Type B pancreatic cell (in vitro differentiated cells): Measurements from ENCODE around the gene HAVCR2. TPM values are rescaled to one million over a fixed set of nuclear protein-coding genes. Genes with fewer than 3 reads are reported as not detected.

Experiments used
- DNase-seq: peaks from one replicate; pipeline ENCODE4 v3.0.0; 2021; ENCODE audit warnings: mixed read lengths; ENCODE audit not compliant: unreplicated experiment; ENCODE audit errors: extremely low spot score
- H3K27ac Mint-ChIP-seq: 2 replicates; pipeline ENCODE4 v1.8.0; 2021; ENCODE audit warnings: mild to moderate bottlenecking, mixed read lengths
- H3K27me3 Mint-ChIP-seq: 2 replicates; pipeline ENCODE4 v1.8.0; 2021; ENCODE audit warnings: mixed read lengths
- H3K36me3 Mint-ChIP-seq: 2 replicates; pipeline ENCODE4 v1.8.0; 2021; ENCODE audit warnings: mixed read lengths
- H3K4me1 Mint-ChIP-seq: one replicate; pipeline ENCODE4 v1.8.0; 2021; ENCODE audit warnings: mixed read lengths; ENCODE audit not compliant: unreplicated experiment
- H3K4me3 Mint-ChIP-seq: 2 replicates; pipeline ENCODE4 v1.8.0; 2021; ENCODE audit warnings: mild to moderate bottlenecking, mixed read lengths
- H3K9me3 Mint-ChIP-seq: 2 replicates; pipeline ENCODE4 v1.8.0; 2021; ENCODE audit warnings: mixed read lengths
- CTCF ChIP-seq: fragments of 200-600 bp; sonication (generic); conservative IDR thresholded peaks from 2 replicates; pipeline ENCODE4 v1.5.0; 2021; ENCODE audit warnings: antibody characterized with exemption, mild to moderate bottlenecking
- total RNA-seq: library from RNA; stranded (reverse); gene quantifications from 2 replicates; pipeline ENCODE4 v1.2.1, GENCODE V29; 2021; ENCODE audit warnings: low replicate concordance

The HAVCR2 gene
- total RNA-seq, 1 donor from 2014 or later, result 0.29 TPM

GRCh38 chr5:157121709-157122108, 12.9 kb upstream of the HAVCR2 start:
- no peaks in the 10 kb centered on the region for H3K9me3 Mint-ChIP-seq
- no peaks in the 10 kb centered on the region for H3K4me1 Mint-ChIP-seq

GRCh38 chr5:157120102-157120501, 11.3 kb upstream of the HAVCR2 start:
- H3K4me1 Mint-ChIP-seq, result no peaks in the 10 kb centered on the region
- H3K27ac Mint-ChIP-seq, result no peak overlapping the region
- no peaks in the 10 kb centered on the region for H3K27me3 Mint-ChIP-seq
- no peak for TF ChIP-seq CTCF
- H3K4me3 Mint-ChIP-seq, result no peak overlapping the region
- no peaks in the 10 kb centered on the region for H3K9me3 Mint-ChIP-seq
- no peak for DNase-seq
- H3K36me3 Mint-ChIP-seq, result no peaks in the 10 kb centered on the region

More at GRCh38 chr5:157121709-157122108, 12.9 kb upstream of the HAVCR2 start:
- no peak for TF ChIP-seq CTCF
- no peaks in the 10 kb centered on the region for H3K36me3 Mint-ChIP-seq
- H3K4me3 Mint-ChIP-seq, result no peak overlapping the region
- no peak overlapping the region for H3K27ac Mint-ChIP-seq
- DNase-seq, result no peak
- no peaks in the 10 kb centered on the region for H3K27me3 Mint-ChIP-seq

GRCh38 chr5:157116483-157116954, 7.7 kb upstream of the HAVCR2 start:
- no peak for TF ChIP-seq CTCF
- no peaks in the 10 kb centered on the region for H3K36me3 Mint-ChIP-seq
- no peaks in the 10 kb centered on the region for H3K4me1 Mint-ChIP-seq
- no peaks in the 10 kb centered on the region for H3K27me3 Mint-ChIP-seq
- no peaks in the 10 kb centered on the region for H3K9me3 Mint-ChIP-seq
- DNase-seq, result no peak
- no peak overlapping the region for H3K27ac Mint-ChIP-seq
- H3K4me3 Mint-ChIP-seq, result no peak overlapping the region

GRCh38 chr5:157115502-157115901, 6.7 kb upstream of the HAVCR2 start:
- H3K27ac Mint-ChIP-seq, result no peak overlapping the region
- H3K27me3 Mint-ChIP-seq, result no peaks in the 10 kb centered on the region
- no peak overlapping the region for H3K4me3 Mint-ChIP-seq
- no peak for TF ChIP-seq CTCF
- no peaks in the 10 kb centered on the region for H3K36me3 Mint-ChIP-seq
- H3K4me1 Mint-ChIP-seq, result no peaks in the 10 kb centered on the region
- no peaks in the 10 kb centered on the region for H3K9me3 Mint-ChIP-seq
- no peak for DNase-seq

- H3K27ac Mint-ChIP-seq, result no peak overlapping the region
- no peaks in the 10 kb centered on the region for H3K36me3 Mint-ChIP-seq
- H3K9me3 Mint-ChIP-seq, result no peaks in the 10 kb centered on the region
- no peaks in the 10 kb centered on the region for H3K4me1 Mint-ChIP-seq
- no peak for DNase-seq
- H3K27me3 Mint-ChIP-seq, result no peaks in the 10 kb centered on the region
- no peak for TF ChIP-seq CTCF
- no peak overlapping the region for H3K4me3 Mint-ChIP-seq
Observed at GRCh38 chr5:157115012-157115411, 6.2 kb upstream of the HAVCR2 start.

GRCh38 chr5:157113002-157113401, 4.2 kb upstream of the HAVCR2 start:
- DNase-seq, result no peak
- H3K4me1 Mint-ChIP-seq, result no peaks in the 10 kb centered on the region
- H3K27me3 Mint-ChIP-seq, result no peaks in the 10 kb centered on the region
- H3K36me3 Mint-ChIP-seq, result no peaks in the 10 kb centered on the region
- H3K4me3 Mint-ChIP-seq, result no peak overlapping the region
- no peaks in the 10 kb centered on the region for H3K9me3 Mint-ChIP-seq
- no peak overlapping the region for H3K27ac Mint-ChIP-seq
- TF ChIP-seq CTCF, result no peak
